GM18951 (cell line): ENCODE measurements around the gene FHAD1.
"Not testable (repeated sequence)": the region's sequence is repeated elsewhere in the genome, so short reads cannot be mapped to it uniquely, and the experiment has no call there.

Source experiments
- POLR2A ChIP-seq: IDR thresholded peaks from 4 replicates; pipeline ENCODE4 v1.6.1; 2011; ENCODE audit warnings: mild to moderate bottlenecking; ENCODE audit not compliant: insufficient read length, insufficient read depth; ENCODE audit errors: extremely low read depth
- in situ Hi-C: fragments of 300-500 bp; cut with MboI; formaldehyde crosslinking; loops from one replicate; pipeline ENCODE4 v1.12.0; 2022; ENCODE audit warnings: low sequenced_read_pairs, mixed read lengths, inconsistent platforms; ENCODE audit not compliant: unreplicated experiment

Gene FHAD1

DNA sequence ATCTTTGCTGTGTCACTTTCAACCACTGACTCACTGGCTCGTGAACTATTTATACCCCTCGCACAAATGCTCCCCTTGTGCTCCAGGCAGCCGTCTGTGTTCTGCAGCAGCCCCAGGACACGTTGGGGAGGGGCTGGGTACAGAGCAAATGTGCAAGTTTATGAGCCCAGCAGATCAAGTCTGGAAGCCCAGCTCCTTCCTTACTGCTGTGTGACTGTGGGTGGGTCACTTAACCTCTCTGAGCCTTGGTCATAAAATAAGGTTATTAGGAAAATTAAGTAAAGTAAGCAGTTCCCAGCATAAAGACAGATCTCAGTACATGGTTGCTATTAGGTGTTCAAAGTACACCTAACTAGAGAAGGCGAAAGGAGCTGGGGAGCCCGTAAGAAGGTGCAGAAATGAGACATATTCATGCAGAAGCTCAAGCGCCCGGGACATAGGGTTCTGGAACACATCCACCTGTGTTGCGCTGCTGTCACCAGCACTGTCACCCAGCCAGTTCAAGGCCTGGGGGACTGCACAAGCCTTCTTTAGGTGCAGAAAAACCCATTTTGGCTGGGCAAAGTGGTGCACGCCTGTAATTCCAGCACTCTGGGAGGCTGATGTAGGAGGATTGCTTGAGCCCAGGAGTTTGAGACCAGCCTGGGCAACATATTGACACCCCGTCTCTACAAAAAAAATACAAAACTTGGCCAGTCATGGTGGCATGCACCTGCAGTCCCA, 176.5 kb downstream of the FHAD1 start:
- in situ Hi-C loops, result no loop called here
- no peak for TF ChIP-seq POLR2A

DNA sequence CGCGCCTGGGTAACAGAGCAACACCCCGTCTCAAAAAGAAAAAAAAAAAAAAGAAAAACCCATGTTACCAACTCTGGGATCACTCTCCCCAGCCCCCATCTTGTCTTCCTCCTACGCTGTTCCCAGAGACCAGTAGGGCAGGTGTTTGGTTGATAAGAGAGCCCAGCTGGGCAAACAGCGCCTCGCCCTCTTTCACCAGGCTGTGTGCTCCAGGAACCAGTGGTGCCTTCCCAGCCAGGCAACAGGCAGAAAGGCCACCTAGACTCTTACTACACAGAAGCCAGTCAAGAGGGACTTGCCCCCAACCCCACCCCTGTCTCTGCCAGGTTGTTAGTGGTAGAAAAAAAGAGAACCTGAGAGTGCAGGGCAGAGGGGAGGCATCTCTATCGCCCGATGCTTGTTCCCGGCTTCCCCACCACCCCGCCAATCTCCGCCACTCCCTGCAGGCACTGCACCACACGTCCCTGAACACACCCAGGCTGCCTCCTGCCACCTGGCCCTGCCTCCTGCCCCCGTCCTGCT, 177.2 kb downstream of the FHAD1 start:
- in situ Hi-C loops, result no loop called here
- TF ChIP-seq POLR2A, result no peak

DNA sequence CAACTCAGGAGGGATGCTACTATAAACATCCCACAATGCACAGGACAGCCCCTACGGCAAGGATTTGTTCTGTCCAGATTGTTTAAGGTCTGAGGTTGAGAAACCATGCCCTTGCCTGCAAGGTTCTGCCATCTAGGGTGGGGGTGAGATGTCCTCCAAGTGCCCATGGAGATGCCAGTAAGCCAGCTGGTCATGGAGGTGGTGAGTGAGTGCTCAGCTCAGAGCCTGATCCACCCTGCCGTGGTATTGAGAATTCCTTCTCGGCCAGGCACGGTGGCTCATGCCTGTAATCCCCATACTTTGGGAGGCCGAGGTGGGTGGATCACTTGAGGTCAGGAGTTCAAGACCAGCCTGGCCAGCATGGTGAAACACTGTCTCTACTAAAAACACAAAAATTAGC, 178.0 kb downstream of the FHAD1 start:
- in situ Hi-C loops, result loop anchor here (5.0 kb wide), 1 partner anchor 98 kb away; no protein-coding TSS in a partner anchor
- TF ChIP-seq POLR2A, result no peak

DNA sequence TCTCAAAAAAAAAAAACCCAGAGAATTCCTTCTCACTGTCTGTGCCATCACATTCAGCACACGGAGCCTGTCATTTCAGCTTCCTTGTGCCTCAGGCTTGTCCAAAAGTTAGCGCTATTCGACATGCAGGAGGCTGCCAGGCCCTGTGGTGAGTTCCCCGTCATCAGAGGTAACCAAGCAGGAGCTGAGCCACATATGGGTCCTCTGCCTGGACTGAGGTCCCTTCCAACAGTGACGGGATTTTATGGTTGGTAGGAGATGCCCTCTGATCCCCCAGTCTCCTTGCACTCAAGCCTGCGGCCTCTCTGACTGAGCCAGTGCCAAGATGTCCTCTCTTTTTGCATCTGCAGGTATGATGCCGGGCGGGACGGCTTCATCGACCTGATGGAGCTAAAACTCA, 178.5 kb downstream of the FHAD1 start:
- no peak for TF ChIP-seq POLR2A
- in situ Hi-C loops, result loop anchor here (5.0 kb wide), 1 partner anchor 98 kb away; no protein-coding TSS in a partner anchor

DNA sequence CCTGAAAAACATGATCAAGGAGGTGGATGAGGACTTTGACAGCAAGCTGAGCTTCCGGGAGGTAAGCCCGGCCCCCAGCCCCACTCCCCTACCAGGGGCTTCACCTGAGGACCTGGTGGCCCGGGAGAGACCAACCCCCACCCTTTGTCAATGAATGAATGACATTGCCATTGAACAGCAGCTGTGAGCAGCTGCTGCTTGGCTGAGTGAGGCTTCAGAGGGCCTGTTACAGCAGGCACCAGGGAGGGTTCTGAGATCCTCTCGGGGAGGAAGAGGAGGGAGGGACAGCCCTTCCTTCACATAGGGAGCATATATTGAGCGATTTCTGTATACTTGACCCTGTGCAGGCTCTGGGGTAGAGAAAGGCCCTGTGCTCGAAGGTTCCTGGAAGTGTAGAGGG, 178.9 kb downstream of the FHAD1 start:
- no peak for TF ChIP-seq POLR2A
- in situ Hi-C loops, result loop anchor here (5.0 kb wide), 1 partner anchor 99 kb away; no protein-coding TSS in a partner anchor

DNA sequence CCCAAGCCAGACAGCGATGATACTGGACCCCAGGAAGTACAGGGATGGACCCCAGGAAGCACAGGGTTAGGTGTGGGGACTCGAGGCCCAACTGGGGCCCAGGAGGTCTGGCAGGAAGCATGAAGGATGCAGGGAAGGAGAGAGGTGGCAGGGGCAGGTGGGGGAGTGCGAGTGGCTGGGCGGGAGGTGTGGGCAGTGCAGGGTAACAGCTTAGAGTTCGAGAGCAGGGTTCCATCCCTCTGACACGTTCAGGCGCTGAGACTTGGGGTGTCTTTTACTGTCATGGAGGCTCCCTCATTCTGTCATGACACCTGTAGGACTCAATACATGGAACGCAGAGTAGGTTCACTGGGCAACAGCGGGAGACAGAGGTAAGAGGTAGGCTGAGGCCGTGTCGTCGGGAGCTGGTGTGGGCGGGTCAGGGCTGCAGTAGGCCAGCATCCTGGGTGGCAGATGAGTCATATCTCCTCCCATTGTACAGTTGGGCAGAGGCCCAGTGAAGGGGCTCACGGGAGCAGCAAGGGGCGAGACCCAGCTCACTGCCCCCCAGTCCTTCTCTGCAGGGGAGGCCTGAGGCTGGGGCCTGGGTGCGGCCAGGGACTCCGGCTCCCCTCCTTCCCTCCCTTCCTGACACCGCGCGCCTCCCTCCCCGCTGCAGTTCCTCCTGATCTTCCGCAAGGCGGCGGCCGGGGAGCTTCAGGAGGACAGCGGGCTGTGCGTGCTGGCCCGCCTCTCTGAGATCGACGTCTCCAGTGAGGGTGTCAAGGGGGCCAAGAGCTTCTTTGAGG, 179.7 kb downstream of the FHAD1 start:
- in situ Hi-C loops, result loop anchor here (5.0 kb wide), 1 partner anchor 99 kb away; no protein-coding TSS in a partner anchor
- TF ChIP-seq POLR2A, result no peak

DNA sequence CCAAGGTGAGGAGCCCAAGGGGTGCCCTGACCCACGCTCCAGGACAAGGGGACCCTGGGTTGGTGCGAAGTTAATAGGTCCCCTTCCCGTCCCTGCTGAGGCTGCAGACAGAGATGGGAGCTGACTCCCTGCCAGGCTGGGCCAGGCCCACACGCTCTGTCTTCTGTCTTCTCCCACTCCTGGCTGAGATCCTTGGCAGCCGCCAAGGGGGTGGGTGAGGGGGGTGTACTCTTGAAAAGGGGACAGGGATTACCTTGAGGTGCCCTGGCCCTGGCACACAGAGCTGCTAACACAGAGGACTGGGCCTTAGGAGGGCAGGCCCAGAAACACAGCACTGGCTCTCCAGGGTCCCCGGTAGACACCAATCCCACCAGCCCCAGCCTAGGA, 180.2 kb downstream of the FHAD1 start:
- no peak for TF ChIP-seq POLR2A
- in situ Hi-C loops, result loop anchor here (5.0 kb wide), 1 partner anchor 100 kb away; no protein-coding TSS in a partner anchor

DNA sequence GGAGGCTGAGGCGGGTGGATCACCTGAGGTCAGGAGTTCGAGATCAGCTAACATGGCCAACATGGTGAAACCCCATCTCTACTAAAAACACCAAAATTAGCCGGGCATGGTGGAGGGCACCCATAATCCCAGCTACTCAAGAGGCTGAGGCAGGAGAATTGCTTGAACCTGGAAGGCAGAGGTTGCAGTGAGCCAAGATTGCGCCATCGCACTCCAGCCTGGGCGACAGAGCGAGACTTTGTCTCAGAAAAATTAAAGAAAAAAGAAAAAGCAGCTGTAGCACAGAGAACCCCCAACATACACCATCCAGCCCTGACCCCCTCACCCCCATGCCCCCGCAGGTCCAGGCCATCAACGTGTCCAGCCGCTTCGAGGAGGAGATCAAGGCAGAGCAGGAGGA, 181.2 kb downstream of the FHAD1 start:
- in situ Hi-C loops, result loop anchor here (5.0 kb wide), 1 partner anchor 101 kb away; no protein-coding TSS in a partner anchor

DNA sequence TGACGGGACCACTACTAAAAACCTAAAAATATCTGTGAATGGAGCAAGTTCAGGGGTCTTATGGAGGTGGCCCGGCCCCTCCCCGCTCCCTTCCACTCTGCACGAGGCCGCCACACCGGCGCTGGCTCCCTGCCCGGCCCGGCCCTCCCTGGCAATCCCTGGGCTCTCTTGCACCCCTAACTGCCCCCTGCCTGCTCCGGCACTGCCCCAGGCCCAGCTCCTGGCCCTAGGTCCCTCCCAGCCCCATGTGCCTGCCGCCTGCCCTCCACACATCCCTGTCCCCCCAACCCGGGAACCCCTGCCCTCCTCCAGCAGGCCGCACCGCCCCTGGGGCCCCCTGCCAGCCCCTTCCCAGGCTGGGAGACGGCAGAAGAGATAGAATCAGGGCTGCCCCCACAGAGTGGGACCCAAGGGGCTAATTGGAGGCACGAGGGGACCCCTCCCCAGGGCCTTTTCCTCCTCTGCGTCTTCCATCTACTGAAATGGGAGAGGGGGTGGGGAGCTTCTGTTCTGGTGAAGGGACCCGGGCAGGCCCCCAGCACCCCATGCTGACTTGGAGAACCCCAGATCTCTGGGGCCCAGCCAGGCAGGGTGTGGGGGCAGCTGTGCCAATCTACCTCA, 181.9 kb downstream of the FHAD1 start:
- in situ Hi-C loops, result loop anchor here (5.0 kb wide), 1 partner anchor 102 kb away; no protein-coding TSS in a partner anchor
- no peak for TF ChIP-seq POLR2A

DNA sequence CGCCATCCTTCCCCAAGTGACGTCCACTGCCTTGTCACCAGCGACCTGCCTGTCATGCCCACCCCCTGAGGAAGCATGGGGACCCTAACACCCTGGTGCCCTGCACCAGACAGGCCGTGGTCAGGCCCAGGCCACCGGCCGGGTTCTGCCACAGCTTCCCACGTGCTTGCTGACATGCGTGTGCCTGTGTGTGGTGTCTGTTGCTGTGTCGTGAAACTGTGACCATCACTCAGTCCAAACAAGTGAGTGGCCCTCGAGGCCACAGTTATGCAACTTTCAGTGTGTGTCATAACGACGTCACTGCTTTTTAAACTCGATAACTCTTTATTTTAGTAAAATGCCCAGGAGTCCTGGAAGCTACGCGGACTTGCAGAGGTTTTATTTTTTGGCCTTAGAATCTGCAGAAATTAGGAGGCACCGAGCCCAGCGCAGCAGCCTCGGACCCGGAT, 182.7 kb downstream of the FHAD1 start:
- in situ Hi-C loops, result loop anchor here (5.0 kb wide), 1 partner anchor 102 kb away; no protein-coding TSS in a partner anchor
- TF ChIP-seq POLR2A, result no peak

DNA sequence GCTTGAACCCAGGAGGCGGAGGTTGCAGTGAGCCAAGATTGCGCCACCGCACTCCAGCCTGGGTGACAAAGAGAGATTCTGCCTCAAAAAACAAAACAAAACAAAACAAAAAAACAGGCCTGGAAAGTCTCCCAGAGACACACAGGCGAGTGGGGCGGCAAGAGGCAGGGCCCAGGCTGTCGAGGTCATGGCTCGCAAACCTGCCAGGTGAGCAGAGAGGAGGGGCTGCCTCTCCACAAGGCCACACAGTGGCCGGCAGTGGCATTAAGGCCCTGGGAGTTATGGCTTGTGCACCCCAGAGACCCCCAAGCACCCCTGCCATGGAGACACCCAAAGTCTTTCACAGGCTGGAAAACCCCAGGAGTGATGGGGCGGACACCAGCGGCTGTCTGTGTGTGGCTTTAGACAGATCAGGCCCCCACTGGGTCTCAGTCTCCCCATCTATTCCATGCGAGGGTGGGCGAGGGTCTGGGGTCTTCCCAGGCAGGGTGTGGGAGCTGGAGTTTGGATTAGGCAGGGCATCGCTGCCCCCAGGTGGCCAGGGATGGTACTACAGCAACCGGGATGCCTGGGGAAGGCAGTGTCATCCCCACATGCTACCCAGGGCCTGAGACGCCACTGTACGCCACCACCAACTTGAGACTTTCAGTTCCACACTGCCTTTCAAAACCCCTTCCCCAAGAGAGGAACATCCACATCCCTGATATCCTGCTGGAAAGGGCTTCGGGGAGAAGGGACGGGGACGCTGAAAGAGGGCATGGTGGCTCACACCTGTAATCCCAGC, 184.0 kb downstream of the FHAD1 start:
- in situ Hi-C loops, result no loop called here
- no peak for TF ChIP-seq POLR2A

DNA sequence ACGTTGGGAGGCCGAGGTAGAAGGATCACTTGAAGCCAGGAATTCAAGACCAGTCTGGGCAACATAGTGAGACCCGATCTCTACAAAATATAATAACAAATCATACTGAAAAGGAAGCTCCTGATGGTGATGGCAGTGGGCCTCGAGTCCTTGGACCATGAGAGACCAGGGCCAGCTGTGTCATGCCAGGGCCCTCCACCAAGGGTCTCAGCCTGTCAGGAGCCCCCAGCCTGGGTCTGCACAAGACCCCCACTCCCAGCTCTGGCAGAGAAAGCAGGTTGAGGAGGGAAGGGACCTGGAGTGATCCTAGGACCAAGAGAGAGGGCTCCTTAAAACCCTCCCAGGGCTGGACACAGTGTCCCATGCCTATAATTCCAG, 184.5 kb downstream of the FHAD1 start:
- in situ Hi-C loops, result no loop called here
- no peak for TF ChIP-seq POLR2A

DNA sequence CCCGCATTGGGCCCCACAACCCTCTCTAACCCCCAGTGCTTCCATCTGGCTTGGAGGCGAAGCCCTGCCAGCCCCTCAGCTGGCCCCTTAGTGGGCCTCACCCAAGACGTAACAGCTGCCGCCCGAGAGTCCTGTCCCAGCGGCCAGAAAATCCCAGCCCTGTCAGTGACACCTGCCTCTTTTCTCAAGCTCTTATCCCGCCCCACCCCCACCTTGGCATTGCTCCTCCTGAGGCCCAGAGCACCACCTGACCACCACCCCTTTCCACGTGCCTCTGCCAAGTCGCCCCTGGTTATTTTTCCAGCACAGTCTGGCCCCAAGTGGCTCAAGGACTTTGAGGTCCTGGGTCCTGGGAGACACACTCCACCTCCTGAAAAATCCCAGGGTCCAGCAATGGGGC, 185.3 kb downstream of the FHAD1 start:
- TF ChIP-seq POLR2A, result no peak
- in situ Hi-C loops, result no loop called here

DNA sequence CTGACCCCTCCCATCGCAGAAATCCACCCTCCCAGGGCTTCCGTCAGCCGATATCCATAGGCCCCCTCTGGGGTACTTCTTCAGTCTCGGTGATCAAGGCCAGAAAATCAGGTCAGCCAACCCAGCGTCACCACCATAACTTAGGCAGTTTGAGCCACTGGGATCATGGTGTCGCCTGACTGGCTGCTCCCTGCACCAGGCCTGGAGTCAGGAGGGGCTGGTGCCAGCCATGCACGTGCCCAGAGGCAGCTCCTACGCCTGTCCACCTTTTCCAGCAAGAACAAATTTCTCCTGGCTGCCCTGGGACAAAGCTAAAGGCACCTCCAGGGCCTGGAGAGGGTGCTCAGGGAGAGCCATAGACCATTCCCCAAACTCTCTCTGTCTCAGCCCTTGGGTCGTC, 186.4 kb downstream of the FHAD1 start:
- in situ Hi-C loops, result no loop called here

DNA sequence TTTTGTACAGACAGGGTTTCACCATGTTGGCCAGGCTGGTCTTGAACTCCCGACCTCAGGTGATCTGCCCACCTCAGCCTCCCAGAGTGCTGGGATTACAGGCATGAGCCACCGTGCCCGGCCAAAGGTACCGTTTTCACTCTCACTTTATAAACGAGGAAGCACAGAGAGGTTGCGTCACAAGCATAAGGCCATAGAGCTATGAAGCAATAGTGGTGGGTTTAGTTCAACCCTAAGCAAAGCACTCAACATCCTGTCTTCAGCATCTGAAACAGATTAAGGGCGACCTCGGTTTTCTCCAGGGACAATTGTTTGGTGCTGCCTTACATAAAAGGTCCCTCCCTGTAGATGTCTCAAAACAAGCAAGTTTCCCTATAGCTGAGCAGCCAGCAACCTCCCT, 187.7 kb downstream of the FHAD1 start:
- in situ Hi-C loops, result not testable (repeated sequence)

More for the DNA sequence above, 186.4 kb downstream of the FHAD1 start:
- no peak for TF ChIP-seq POLR2A
